H1 (cell line): ENCODE measurements around the gene GMPR. TPM values are rescaled to one million over a fixed set of nuclear protein-coding genes. Genes with fewer than 3 reads are reported as not detected.

Source experiments
- GTF2F1 ChIP-seq: IDR thresholded peaks from 2 replicates; pipeline ENCODE4 v1.6.1; 2012; ENCODE audit warnings: low read depth, low read length, improper control_type of control experiment, borderline replicate concordance
- polyA plus RNA-seq, 7 experiments: library from polyadenylated mRNA; depleted of rRNA in 3 of 7; stranded (reverse) in 5 of 7; unstranded in 2 of 7; fragments of >200 nt in 5 of 7; fragments of 200-250 nt in 2 of 7; gene quantifications; 1 replicate in 5 of 7; 2 replicates in 1 of 7; 4 replicates in 1 of 7; pipeline versions ENCODE4 v1.2.1 to v1.2.3, GENCODE V29; 2011 to 2013; ENCODE audit warnings: missing spikeins in 2 of 7, mixed read lengths in 2 of 7
- total RNA-seq: library from RNA; stranded (reverse); fragmentation: NEBNext Ultra II Directional; extraction: Animal tissue kit (Norgen Biotek cat#: 25700); gene quantifications from 2 replicates; pipeline ENCODE4 v1.2.1, GENCODE V29; 2021

GMPR gene
- total and polyA plus RNA-seq, 2 of the 8 experiments (the other 6 are each of a cell fraction or from before 2014, with no cell fraction given) = 0.99 to 1.2 TPM

DNA sequence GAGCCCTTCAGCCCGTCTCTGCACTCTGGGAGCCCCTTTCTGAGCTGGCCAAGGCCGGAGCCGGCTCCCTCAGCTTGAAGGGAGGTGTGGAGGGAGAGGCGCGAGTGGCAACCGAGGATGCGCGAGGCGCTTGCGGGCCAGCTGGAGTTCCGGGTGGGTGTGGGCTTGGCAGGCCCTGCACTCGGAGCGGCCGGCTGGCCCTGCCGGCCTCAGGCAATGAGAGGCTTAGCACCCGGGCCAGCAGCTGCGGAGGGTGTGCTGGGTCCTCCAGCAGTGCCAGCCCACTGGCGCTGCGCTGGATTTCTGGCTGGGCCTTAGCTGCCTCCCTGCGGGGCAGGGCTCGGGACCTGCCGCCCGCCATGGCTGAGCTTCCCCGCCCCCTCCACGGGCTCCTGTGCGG is 49.8 kb downstream of the GMPR start (continued):
- no peak for TF ChIP-seq GTF2F1
- TF ChIP-seq, all 59 proteins: peak for 0
